ENCODE results near the gene CATSPERB. TPM values are rescaled to one million over a fixed set of nuclear protein-coding genes. Genes with fewer than 3 reads are reported as not detected.

CATSPERB gene
- total RNA-seq, 1 donor from 2014 or later: 0.56 TPM

DNA sequence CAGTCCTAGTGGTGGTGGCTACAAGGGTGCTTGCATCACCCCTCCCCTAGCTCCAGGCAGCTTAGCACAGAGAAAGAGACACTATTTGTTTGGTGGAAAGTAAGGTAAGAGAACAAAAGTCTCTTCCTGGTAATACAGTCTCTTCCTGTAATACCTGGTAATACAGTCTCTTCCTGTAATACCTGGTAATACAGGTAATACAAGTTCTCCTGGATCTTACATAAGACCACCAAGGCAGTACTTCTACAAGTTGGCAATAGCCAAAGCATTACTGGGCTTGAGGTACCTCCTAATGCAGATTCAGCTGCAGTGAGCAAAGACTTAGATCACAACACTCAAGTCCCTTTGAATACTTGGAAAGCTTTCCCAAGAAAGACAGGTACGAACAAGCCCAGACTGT is 77.0 kb downstream of the CATSPERB start:
- TF ChIP-seq, protein P1, sequence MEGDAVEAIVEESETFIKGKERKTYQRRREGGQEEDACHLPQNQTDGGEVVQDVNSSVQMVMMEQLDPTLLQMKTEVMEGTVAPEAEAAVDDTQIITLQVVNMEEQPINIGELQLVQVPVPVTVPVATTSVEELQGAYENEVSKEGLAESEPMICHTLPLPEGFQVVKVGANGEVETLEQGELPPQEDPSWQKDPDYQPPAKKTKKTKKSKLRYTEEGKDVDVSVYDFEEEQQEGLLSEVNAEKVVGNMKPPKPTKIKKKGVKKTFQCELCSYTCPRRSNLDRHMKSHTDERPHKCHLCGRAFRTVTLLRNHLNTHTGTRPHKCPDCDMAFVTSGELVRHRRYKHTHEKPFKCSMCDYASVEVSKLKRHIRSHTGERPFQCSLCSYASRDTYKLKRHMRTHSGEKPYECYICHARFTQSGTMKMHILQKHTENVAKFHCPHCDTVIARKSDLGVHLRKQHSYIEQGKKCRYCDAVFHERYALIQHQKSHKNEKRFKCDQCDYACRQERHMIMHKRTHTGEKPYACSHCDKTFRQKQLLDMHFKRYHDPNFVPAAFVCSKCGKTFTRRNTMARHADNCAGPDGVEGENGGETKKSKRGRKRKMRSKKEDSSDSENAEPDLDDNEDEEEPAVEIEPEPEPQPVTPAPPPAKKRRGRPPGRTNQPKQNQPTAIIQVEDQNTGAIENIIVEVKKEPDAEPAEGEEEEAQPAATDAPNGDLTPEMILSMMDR (IDR thresholded peaks at IDR 0.05; ENCODE audit: unreplicated experiment): no peak
- Mint-ChIP-seq H3K27me3 (ENCODE audit: low read depth) (peaks cover 6% of the 10 kb centered on the region), H3K27ac (no peak overlapping the region), H3K4me3 (no peak overlapping the region), H3K9me3 (peaks cover 16% of the 10 kb centered on the region), H3K36me3 (no peaks in the 10 kb centered on the region), H3K4me1 (no peaks in the 10 kb centered on the region)
- DNase-seq (ENCODE audit: low spot score in 2 of 2, unreplicated experiment in 2 of 2): no peak

DNA sequence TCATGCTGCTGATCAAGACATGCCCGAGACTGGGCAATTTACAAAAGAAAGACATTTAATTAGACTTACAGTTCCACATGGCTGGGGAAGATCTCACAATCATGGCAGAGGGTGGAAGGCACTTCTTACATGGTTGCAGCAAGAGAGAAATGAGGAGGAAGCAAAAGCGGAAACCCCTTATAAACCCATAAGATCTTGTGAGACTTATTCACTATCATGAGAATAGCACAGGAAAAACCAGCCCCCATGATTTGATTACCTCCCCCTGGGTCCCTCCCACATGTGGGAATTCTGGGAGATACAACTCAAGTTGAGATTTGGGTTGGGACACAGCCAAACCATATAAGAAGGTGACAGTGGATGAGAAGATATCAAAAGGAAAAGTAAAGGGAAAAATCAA is 78.4 kb downstream of the CATSPERB start:
- H3K27me3 Mint-ChIP-seq (ENCODE audit: low read depth): peaks cover 3% of the 10 kb centered on the region
- H3K4me3 Mint-ChIP-seq: no peak overlapping the region
- no peak overlapping the region for H3K27ac Mint-ChIP-seq
- H3K9me3 Mint-ChIP-seq: peaks cover 16% of the 10 kb centered on the region
- H3K36me3 Mint-ChIP-seq: no peaks in the 10 kb centered on the region
- DNase-seq (ENCODE audit: low spot score in 2 of 2, unreplicated experiment in 2 of 2): no peak
- H3K4me1 Mint-ChIP-seq: no peaks in the 10 kb centered on the region
- TF ChIP-seq, protein P1 (IDR thresholded peaks at IDR 0.05; ENCODE audit: unreplicated experiment): no peak

DNA sequence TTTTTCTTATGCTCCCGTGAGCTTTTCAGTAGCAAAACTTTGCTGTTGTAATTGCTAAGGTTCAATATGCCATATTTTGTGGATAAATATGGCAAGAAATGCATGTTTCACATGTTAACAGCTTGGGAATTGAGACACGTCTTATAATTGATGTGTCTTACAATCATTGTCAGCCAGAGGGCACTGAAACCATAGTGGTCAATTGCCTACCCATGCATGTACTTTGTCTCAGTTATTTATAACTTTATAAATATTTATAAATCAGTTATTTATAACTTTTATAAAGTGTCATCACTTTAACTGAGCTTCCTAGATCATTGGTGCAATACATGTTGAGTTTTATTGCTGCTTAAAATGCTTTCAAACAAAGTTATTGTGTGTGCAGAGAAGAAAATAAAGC is 82.0 kb downstream of the CATSPERB start:
- TF ChIP-seq, protein P1 (IDR thresholded peaks at IDR 0.05; ENCODE audit: unreplicated experiment): no peak

DNA sequence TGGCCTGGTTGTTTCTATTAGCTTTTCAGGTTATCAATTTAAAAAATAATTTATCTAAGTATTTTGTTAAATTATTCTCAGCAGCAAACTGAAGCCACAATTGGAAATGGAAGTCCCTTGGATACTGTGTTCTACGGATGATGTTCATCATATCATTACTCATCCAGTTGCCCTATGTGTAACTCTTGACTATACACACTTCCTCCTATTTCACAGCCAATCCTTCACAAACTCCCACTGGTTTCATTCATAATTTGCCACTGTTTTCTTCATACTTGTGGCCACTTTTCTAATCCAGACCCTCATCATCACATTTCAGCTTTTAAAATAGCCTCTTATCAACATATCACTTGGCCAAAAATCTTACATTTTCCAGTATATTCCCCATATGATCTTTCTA is 84.0 kb downstream of the CATSPERB start:
- DNase-seq (ENCODE audit: low spot score in 2 of 2, unreplicated experiment in 2 of 2): no peak
- H3K27me3 Mint-ChIP-seq (ENCODE audit: low read depth): no peaks in the 10 kb centered on the region
- H3K4me1 Mint-ChIP-seq: no peaks in the 10 kb centered on the region
- no peak overlapping the region for H3K4me3 Mint-ChIP-seq
- H3K36me3 Mint-ChIP-seq: no peaks in the 10 kb centered on the region
- H3K9me3 Mint-ChIP-seq: peaks cover 6% of the 10 kb centered on the region
- H3K27ac Mint-ChIP-seq: no peak overlapping the region
- TF ChIP-seq, protein P1 (IDR thresholded peaks at IDR 0.05; ENCODE audit: unreplicated experiment): no peak

More for the DNA sequence above, 82.0 kb downstream of the CATSPERB start:
- Mint-ChIP-seq H3K9me3 (peaks cover 6% of the 10 kb centered on the region), H3K36me3 (no peaks in the 10 kb centered on the region), H3K4me1 (no peaks in the 10 kb centered on the region), H3K27me3 (ENCODE audit: low read depth) (no peaks in the 10 kb centered on the region), H3K4me3 (no peak overlapping the region), H3K27ac (no peak overlapping the region)
- DNase-seq (ENCODE audit: low spot score in 2 of 2, unreplicated experiment in 2 of 2): no peak

DNA sequence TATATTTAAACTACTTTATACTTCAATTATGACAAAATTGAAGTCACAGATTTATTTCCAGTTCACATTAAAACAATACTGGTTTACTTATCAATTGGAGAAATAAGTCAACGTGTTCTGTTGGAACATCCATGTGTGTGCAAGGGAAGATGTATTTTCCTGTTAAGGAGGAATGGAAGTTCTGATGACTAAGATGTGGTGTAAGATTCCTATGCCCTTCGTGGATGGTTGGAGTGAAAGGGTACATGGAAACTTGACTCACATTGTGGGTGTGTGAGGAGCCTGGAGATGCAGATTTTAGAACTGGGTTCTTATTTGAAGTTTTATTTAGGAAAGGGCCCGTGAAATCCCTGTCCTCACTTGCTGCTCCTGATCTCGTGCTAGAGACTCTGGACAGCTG is 95.3 kb downstream of the CATSPERB start:
- Mint-ChIP-seq H3K27me3 (ENCODE audit: low read depth) (no peaks in the 10 kb centered on the region), H3K27ac (no peak overlapping the region), H3K4me3 (no peak overlapping the region), H3K36me3 (no peaks in the 10 kb centered on the region), H3K4me1 (no peaks in the 10 kb centered on the region), H3K9me3 (peaks cover 3% of the 10 kb centered on the region)
- TF ChIP-seq, protein P1 (IDR thresholded peaks at IDR 0.05; ENCODE audit: unreplicated experiment): no peak
- no peak for DNase-seq (ENCODE audit: low spot score in 2 of 2, unreplicated experiment in 2 of 2)

DNA sequence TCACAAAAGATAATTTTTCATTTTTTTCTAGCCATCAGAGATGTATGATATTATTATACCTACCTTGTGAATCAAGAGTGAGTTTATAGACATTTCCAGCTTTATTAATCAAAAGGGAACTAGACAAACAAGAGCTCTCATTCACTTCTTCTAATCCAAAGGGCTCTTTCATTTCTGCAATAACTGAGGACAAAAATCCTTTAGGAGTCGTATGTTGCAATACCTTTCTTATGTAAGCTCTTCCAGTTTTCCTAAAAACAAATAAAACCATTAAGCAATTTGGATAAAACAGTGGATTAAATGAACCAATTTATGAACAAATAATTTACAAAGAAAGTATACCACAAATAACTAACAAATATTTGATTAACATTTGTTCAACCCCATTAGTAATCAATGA is 107.1 kb downstream of the CATSPERB start:
- H3K27me3 Mint-ChIP-seq (ENCODE audit: low read depth): peaks cover 10% of the 10 kb centered on the region
- no peak for DNase-seq (ENCODE audit: low spot score in 2 of 2, unreplicated experiment in 2 of 2)
- TF ChIP-seq, protein P1 (IDR thresholded peaks at IDR 0.05; ENCODE audit: unreplicated experiment): no peak
- H3K9me3 Mint-ChIP-seq: no peaks in the 10 kb centered on the region
- no peak overlapping the region for H3K4me3 Mint-ChIP-seq
- H3K4me1 Mint-ChIP-seq: no peaks in the 10 kb centered on the region
- H3K36me3 Mint-ChIP-seq: no peaks in the 10 kb centered on the region
- H3K27ac Mint-ChIP-seq: no peak overlapping the region

Data from mesothelial cell of epicardium (in vitro differentiated cells).